GM13976 (cell line): Measurements from ENCODE around the gene STYK1.

Source experiments
- DNase-seq: peaks from one replicate; pipeline ENCODE4 v3.0.0; 2012; ENCODE audit warnings: low spot score
- CTCF ChIP-seq: IDR thresholded peaks from 2 replicates; pipeline ENCODE4 v1.5.1; 2012; ENCODE audit warnings: borderline replicate concordance, mild to moderate bottlenecking; ENCODE audit not compliant: insufficient read depth; ENCODE audit errors: extremely low read depth, missing control alignments, control extremely low read depth
- in situ Hi-C: fragments of 300-500 bp; cut with MboI; formaldehyde crosslinking; loops from one replicate; pipeline ENCODE4 v1.12.0; 2022; ENCODE audit warnings: low sequenced_read_pairs, mixed read lengths, inconsistent platforms; ENCODE audit not compliant: unreplicated experiment

STYK1 gene

GRCh38 chr12:10709808-10710207 lies 36.0 kb upstream of the STYK1 start:
- in situ Hi-C loops, result no loop called here
- TF ChIP-seq CTCF, result no peak
- DNase-seq, result no peak

- no peak for DNase-seq
- in situ Hi-C loops, result no loop called here
- TF ChIP-seq CTCF, result no peak
Observed at GRCh38 chr12:10708862-10709261, 35.0 kb upstream of the STYK1 start.

DNA sequence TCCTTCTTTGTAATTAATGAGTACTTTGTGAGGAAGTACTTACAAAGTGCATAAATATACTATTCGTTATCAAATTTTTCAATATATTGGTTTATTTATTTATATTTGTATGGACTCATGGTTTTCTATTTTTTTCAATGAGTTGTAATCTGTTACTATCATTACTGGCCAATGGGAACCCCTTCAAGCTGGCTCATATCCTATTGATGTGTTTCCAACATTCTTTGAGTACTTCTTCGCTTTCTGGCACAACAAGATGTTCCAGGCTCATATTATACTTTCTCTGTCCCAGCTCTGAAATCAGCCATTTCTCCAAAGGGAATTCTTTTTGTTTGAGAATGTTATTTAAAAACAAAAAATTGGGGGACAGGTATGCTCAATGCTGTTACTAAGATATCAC lies 31.8 kb upstream of the STYK1 start:
- TF ChIP-seq CTCF, result no peak
- no peak for DNase-seq
- in situ Hi-C loops, result no loop called here

DNA sequence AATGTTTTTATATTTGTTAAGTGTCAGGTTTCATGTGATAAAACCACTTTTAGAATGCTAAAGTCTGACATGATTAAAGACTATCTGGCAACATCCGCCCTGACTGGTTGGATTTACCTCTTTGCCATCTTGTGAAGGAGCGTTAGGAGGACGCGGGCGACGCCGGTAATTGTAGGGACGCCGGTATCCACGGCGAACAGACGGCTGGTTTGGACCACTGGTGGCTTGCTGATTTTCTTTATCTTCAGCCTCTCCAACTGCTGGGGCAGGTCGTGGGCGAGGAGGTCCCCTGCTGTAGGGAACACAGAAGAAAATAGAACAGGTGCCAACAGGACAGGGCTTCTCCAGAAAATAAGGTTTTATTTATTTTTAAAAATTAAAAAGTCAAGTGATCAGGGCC lies 28.0 kb upstream of the STYK1 start:
- TF ChIP-seq CTCF, result no peak
- no peak for DNase-seq
- in situ Hi-C loops, result no loop called here

- DNase-seq, result no peak
- TF ChIP-seq CTCF, result no peak
- in situ Hi-C loops, result no loop called here
Observed at GRCh38 chr12:10701131-10701681, 27.4 kb upstream of the STYK1 start.

DNA sequence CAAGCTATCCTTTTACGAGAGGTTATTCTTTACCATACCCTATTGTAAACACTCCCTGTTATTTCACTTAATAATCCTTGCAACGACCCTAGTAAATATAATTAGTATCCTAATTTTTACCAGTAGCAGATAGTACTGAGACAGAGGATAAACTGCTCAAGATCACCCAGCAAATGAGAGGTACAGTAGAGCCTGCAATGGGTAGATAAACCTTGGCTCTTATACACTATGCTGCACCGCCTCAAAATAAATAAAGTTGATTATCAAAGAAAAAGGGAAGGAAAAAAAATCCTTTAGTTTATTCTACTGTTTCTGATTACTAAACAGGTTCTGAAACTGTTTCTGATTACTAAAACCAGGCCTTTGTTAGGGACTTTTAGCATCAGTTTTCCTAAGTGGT lies 26.7 kb upstream of the STYK1 start:
- no peak for TF ChIP-seq CTCF
- in situ Hi-C loops, result no loop called here

GRCh38 chr12:10697862-10698261 lies 24.0 kb upstream of the STYK1 start:
- TF ChIP-seq CTCF, result no peak
- no peak for DNase-seq
- in situ Hi-C loops, result loop anchor here (25.0 kb wide), 1 partner anchor 461 kb away; no protein-coding TSS in a partner anchor

More for the DNA sequence above, 26.7 kb upstream of the STYK1 start:
- no peak for DNase-seq
